Endothelial cell of umbilical vein (primary cell): ENCODE data around the gene BDH1. TPM values are rescaled to one million over a fixed set of nuclear protein-coding genes. Genes with fewer than 3 reads are reported as not detected.
"Not testable (repeated sequence)": the region's sequence is repeated elsewhere in the genome, so short reads cannot be mapped to it uniquely, and the experiment has no call there.

Source experiments
- BruUV-seq: library from RNA; stranded (reverse); fragments of 400-500 nt; replicated peaks from 2 replicates; lab custom pipeline; 2021; lab: Mats Ljungman, UMichigan
- CTCF ChIA-PET: fragments of 300-600, 350-600 bp; sonication (Branson Sonifier 250); formaldehyde crosslinking; loops from one replicate; lab custom pipeline; 2021; ENCODE audit warnings: antibody characterized with exemption, inconsistent platforms; lab: Charles Lee
- POLR2A ChIA-PET: fragments of 300-600, 350-600 bp; sonication (Branson Sonifier 250); formaldehyde crosslinking; loops from one replicate; lab custom pipeline; 2021; ENCODE audit warnings: antibody characterized with exemption, inconsistent platforms; lab: Charles Lee
- DNase-seq: peaks from one replicate; pipeline ENCODE4 v3.0.0-alpha.2; 2011; ENCODE audit warnings: low read depth, low spot score
- FAIRE-seq: peaks from 2 replicates; lab custom pipeline; 2011; peaks lifted over from hg19 to GRCh38; lab: Jason Lieb, UNC
- H2AFZ ChIP-seq: 2 replicates; pipeline ENCODE4 v1.6.0; 2012; ENCODE audit warnings: low read depth, low read length, control low read depth, inconsistent platforms
- H3K27ac ChIP-seq: 2 replicates; pipeline ENCODE4 v1.5.1; 2011; ENCODE audit warnings: low read depth, mild to moderate bottlenecking, control low read depth, low read length, moderate library complexity; ENCODE audit not compliant: insufficient read depth
- H3K27me3 ChIP-seq, 2 experiments: 2 replicates each; pipeline versions ENCODE4 v1.6.0 to v1.6.1; 2011; ENCODE audit warnings: low read length in 2 of 2, mixed read lengths in 1 of 2; ENCODE audit not compliant: control insufficient read depth in 2 of 2, insufficient read depth in 2 of 2
- H3K36me3 ChIP-seq, 2 experiments: 2 replicates in 1 of 2; 3 replicates in 1 of 2; pipeline ENCODE4 v1.5.1; 2011; ENCODE audit warnings: low read length in 2 of 2, mild to moderate bottlenecking in 1 of 2, moderate library complexity in 1 of 2; ENCODE audit not compliant: control insufficient read depth in 2 of 2, insufficient read depth in 2 of 2; ENCODE audit errors: extremely low read depth in 1 of 2
- H3K4me1 ChIP-seq: 3 replicates; pipeline ENCODE4 v1.5.1; 2011; ENCODE audit warnings: mild to moderate bottlenecking, low read length; ENCODE audit not compliant: control insufficient read depth, insufficient read depth; ENCODE audit errors: extremely low read depth
- H3K4me2 ChIP-seq: 2 replicates; pipeline ENCODE4 v1.6.1; 2011; ENCODE audit warnings: low read length, control low read depth, mixed read lengths; ENCODE audit not compliant: insufficient read depth
- H3K4me3 ChIP-seq, 3 experiments: fragments of 200-600 bp in 1 of 3; sonication (generic), shearing (Covaris generic) in 1 of 3; replicated peaks in 1 of 3; 2 replicates each; pipeline ENCODE4 v1.5.1; 2011 to 2016; ENCODE audit warnings: control low read depth in 3 of 3, low read length in 3 of 3, mild to moderate bottlenecking in 2 of 3, inconsistent platforms in 1 of 3, low read depth in 1 of 3, moderate library complexity in 1 of 3; ENCODE audit not compliant: insufficient read depth in 1 of 3
- H3K79me2 ChIP-seq: 2 replicates; pipeline ENCODE4 v1.6.0; 2012; ENCODE audit warnings: low read length, inconsistent platforms; ENCODE audit not compliant: control insufficient read depth, insufficient read depth
- H3K9ac ChIP-seq: replicated peaks from 2 replicates; pipeline ENCODE3; 2011; ENCODE audit warnings: low read length, control low read depth; ENCODE audit not compliant: insufficient read depth; ENCODE audit errors: extremely low read depth
- H3K9me1 ChIP-seq: replicated peaks from 3 replicates; pipeline ENCODE4 v1.6.0; 2011; ENCODE audit warnings: mild to moderate bottlenecking, low read length; ENCODE audit not compliant: control insufficient read depth, insufficient read depth; ENCODE audit errors: extremely low read depth
- H3K9me3 ChIP-seq: replicated peaks from 2 replicates; pipeline ENCODE4 v1.5.1; 2012; ENCODE audit warnings: low read length, inconsistent platforms; ENCODE audit not compliant: control insufficient read depth, insufficient read depth
- H4K20me1 ChIP-seq: replicated peaks from 2 replicates; pipeline ENCODE3; 2011; ENCODE audit warnings: mild to moderate bottlenecking, low read length; ENCODE audit not compliant: control insufficient read depth, insufficient read depth; ENCODE audit errors: extremely low read depth
- EZH2 ChIP-seq: IDR thresholded peaks from 2 replicates; pipeline ENCODE4 v1.6.1; 2012; ENCODE audit warnings: borderline replicate concordance, low read depth, mild to moderate bottlenecking, moderate library complexity, low read length, inconsistent platforms; ENCODE audit not compliant: severe bottlenecking
- FOS ChIP-seq: IDR thresholded peaks from 2 replicates; pipeline ENCODE4 v1.6.1; 2011; ENCODE audit warnings: mild to moderate bottlenecking, low read length, moderate library complexity, borderline replicate concordance; ENCODE audit not compliant: insufficient read depth
- GATA2 ChIP-seq: IDR thresholded peaks from 2 replicates; pipeline ENCODE4 v1.7.0; 2011; ENCODE audit warnings: low read depth, mild to moderate bottlenecking, moderate library complexity, mixed read lengths, low read length; ENCODE audit not compliant: insufficient read length, insufficient read depth
- JUN ChIP-seq: IDR thresholded peaks from 2 replicates; pipeline ENCODE4 v1.6.1; 2011; ENCODE audit warnings: borderline replicate concordance, low read depth; ENCODE audit not compliant: insufficient read length, insufficient read depth
- MYC ChIP-seq: IDR thresholded peaks from one replicate; pipeline ENCODE4 v1.6.1; 2011; ENCODE audit warnings: mild to moderate bottlenecking, low read depth, low read length
- POLR2A ChIP-seq: IDR thresholded peaks from 2 replicates; pipeline ENCODE4 v1.6.1; 2012; ENCODE audit warnings: low read depth, mild to moderate bottlenecking, control low read depth, low read length
- POLR2AphosphoS5 ChIP-seq: IDR thresholded peaks from 2 replicates; pipeline ENCODE4 v1.6.1; 2012; ENCODE audit warnings: low read depth, mild to moderate bottlenecking, control low read depth, low read length, moderate library complexity; ENCODE audit not compliant: insufficient read depth
- dilution Hi-C: fragments of 300-500 bp; cut with MboI; formaldehyde crosslinking; loops from one replicate; pipeline ENCODE4 v1.15.0; 2019; ENCODE audit warnings: low sequenced_read_pairs; ENCODE audit not compliant: extremely low pct_ligation_motif_present
- intact Hi-C: fragments of 100-400 bp; cut with micrococcal nuclease; formaldehyde crosslinking; loops from one replicate; pipeline ENCODE4 v1.10.0; 2022
- polyA plus RNA-seq, 4 experiments: library from polyadenylated mRNA; depleted of rRNA in 3 of 4; stranded (reverse) in 3 of 4; unstranded in 1 of 4; fragments of >200 nt; gene quantifications; 2 replicates each; pipeline versions ENCODE4 v1.2.1 to v1.2.3, GENCODE V29; 2011 to 2012; ENCODE audit warnings: missing spikeins in 1 of 4
- total RNA-seq: library from RNA; stranded (reverse); gene quantifications from 2 replicates; pipeline ENCODE4 v1.2.3, GENCODE V29; 2021
- TF ChIP-seq, protein P1 (sequence below), 2 donors: IDR thresholded peaks; 1 replicate in 1 of 2; 2 replicates in 1 of 2; pipeline ENCODE4 v1.5.1; 2011; ENCODE audit warnings: low read length in 2 of 2, mild to moderate bottlenecking in 2 of 2, moderate library complexity in 2 of 2, control low read depth in 1 of 2, inconsistent platforms in 1 of 2, low read depth in 1 of 2; ENCODE audit not compliant: insufficient read depth in 1 of 2; ENCODE audit errors: extremely low read depth in 1 of 2
- TF ChIP-seq, protein P2 (sequence below): IDR thresholded peaks from 2 replicates; pipeline ENCODE4 v1.6.1; 2011; ENCODE audit not compliant: insufficient read depth, insufficient read length

Gene BDH1
- total and polyA plus RNA-seq, 2 donors (not counting 3 experiments of a cell fraction or from before 2014, with no cell fraction given), result 6.9 to 12.2 TPM

DNA sequence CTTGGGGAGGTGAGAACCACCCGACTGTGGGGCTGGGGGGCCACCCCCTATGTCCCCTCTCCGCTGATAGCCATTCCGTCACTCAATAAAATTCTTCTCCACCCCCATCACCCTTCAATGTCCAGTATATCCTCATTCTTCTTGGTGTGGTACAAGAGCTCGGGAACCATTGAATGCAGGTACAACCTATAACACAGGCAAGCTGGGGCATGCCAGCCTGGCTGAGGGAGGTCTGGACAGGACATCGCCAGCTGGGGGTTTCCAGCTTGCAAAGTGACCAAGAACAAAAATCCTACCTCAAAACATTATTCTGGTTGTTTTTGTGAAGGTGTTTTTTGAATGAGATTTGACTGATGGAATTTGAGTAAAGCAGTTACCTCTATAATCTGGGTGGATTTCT, 19.6 kb upstream of the BDH1 start:
- H3K27me3 ChIP-seq, result peaks cover 14 to 17% of the 10 kb centered on the region in 2 experiments
- BruUV-seq, result no TSS peak
- no peaks in the 10 kb centered on the region for H3K9me1 ChIP-seq
- H2AFZ ChIP-seq, result no peak overlapping the region
- no peak for DNase-seq
- no peak for FAIRE-seq
- ChIA-PET POLR2A (no interaction called here), CTCF (interaction anchor here (0.6 kb wide), 1 partner anchor 52 kb away, joined by 4 read pairs; no protein-coding TSS in a partner anchor)
- H3K4me3 ChIP-seq, result no peak overlapping the region
- no peak overlapping the region for H3K4me2 ChIP-seq
- H4K20me1 ChIP-seq, result no peaks in the 10 kb centered on the region
- dilution Hi-C loops, result no loop called here
- intact Hi-C loops, result no loop called here
- H3K4me1 ChIP-seq, result no peaks in the 10 kb centered on the region
- H3K36me3 ChIP-seq, result no peaks in the 10 kb centered on the region
- H3K9ac ChIP-seq, result no peak overlapping the region
- H3K79me2 ChIP-seq, result no peaks in the 10 kb centered on the region
- no peak for TF ChIP-seq EZH2
- TF ChIP-seq, protein P1, sequence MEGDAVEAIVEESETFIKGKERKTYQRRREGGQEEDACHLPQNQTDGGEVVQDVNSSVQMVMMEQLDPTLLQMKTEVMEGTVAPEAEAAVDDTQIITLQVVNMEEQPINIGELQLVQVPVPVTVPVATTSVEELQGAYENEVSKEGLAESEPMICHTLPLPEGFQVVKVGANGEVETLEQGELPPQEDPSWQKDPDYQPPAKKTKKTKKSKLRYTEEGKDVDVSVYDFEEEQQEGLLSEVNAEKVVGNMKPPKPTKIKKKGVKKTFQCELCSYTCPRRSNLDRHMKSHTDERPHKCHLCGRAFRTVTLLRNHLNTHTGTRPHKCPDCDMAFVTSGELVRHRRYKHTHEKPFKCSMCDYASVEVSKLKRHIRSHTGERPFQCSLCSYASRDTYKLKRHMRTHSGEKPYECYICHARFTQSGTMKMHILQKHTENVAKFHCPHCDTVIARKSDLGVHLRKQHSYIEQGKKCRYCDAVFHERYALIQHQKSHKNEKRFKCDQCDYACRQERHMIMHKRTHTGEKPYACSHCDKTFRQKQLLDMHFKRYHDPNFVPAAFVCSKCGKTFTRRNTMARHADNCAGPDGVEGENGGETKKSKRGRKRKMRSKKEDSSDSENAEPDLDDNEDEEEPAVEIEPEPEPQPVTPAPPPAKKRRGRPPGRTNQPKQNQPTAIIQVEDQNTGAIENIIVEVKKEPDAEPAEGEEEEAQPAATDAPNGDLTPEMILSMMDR (IDR thresholded peaks at IDR 0.05; ENCODE audit: extremely low read depth in 1 of 2, insufficient read depth in 1 of 2, low read depth in 1 of 2, low read length in 2 of 2), result no peak
- TF ChIP-seq FOS, result no peak
- TF ChIP-seq, protein P2, sequence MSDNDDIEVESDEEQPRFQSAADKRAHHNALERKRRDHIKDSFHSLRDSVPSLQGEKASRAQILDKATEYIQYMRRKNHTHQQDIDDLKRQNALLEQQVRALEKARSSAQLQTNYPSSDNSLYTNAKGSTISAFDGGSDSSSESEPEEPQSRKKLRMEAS, result no peak
- no peak for TF ChIP-seq POLR2A
- no peak for TF ChIP-seq POLR2AphosphoS5
- no peak for TF ChIP-seq GATA2
- no peak for TF ChIP-seq MYC
- TF ChIP-seq JUN, result no peak
- no peaks in the 10 kb centered on the region for H3K9me3 ChIP-seq
- no peak overlapping the region for H3K27ac ChIP-seq

DNA sequence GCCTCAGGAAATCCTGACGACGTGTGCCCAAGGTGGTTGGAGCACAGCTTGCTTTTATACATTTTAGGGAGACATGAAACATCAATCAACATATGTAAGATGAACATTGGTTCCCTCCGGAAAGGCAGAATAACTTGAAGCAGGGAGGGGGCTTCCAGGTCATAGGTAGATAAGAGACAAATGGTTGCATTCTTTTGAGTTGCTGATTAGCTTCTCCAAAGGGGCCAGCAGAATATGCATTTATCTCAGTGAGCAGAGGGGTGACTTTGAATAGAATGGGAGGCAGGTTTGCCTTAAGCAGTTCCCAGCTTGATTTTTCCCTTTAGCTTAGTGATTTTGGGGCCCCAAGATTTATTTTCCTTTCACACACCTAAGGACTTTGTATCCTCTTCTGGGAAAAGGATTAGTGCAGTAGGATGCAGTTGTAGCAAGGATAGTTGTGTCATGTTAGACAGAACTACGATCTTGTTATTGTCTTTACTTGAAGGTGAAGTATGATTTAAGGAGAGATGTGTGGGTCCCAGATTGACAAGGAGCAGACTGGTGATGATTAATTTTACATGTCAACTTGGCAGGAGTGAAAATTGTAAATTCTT, 18.7 kb upstream of the BDH1 start:
- H2AFZ ChIP-seq, FAIRE-seq, BruUV-seq, POLR2A ChIA-PET, DNase-seq, H3K4me1 ChIP-seq, intact Hi-C loops, H3K27ac ChIP-seq, H4K20me1 ChIP-seq, H3K9me1 ChIP-seq, H3K4me2 ChIP-seq, CTCF ChIA-PET, H3K36me3 ChIP-seq, H3K9ac ChIP-seq, H3K4me3 ChIP-seq, H3K79me2 ChIP-seq, H3K9me3 ChIP-seq, dilution Hi-C loops: not testable (repeated sequence)
- peaks cover 14 to 17% of the 10 kb centered on the region in 2 experiments for H3K27me3 ChIP-seq
